ENCODE measurements around the gene CDADC1. TPM values are rescaled to one million over a fixed set of nuclear protein-coding genes. Genes with fewer than 3 reads are reported as not detected.

CDADC1 gene
- total RNA-seq, 1 experiment from 2014 or later: 7.6 TPM

DNA sequence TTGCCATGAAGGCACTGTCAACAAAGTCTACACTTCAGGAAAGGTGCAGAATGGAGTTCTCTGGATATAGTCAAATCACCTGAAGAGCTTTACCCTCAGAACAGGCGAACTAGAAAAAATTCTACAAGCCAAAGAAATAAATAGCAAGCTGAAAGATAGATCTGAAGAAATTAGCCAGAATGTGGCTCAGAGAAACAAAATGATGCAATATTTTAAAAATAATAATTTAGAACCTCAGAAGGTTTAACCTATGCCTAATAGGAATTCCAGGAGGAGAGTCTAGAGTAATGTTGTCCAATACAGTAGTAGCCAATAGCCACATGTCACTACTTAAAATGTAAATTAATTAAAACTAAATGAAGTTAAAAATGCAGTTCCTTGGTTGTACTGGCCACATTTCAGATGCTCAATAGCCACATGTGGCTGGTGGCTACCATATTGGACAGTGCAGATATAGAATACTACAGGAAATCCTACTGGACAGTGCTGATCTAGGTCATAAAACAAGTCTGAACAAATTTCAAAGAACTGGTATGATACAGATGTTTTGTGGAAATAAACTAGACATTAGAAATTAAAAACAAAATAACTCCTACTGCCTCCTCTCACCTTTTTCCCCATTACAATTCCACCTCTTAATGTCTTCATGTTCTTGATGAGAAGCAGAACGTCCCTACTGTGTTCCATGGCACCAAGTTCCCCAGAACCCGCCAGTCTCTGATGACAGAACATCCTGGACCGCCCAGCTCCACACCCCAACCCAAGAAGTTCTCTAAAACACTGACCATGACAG lies 679 bp upstream of the CDADC1 start:
- intact Hi-C loops (cut with micrococcal nuclease): no loop called here
- H3K4me3 ChIP-seq (replicated peaks in 1 of 2; ENCODE audit: low read depth in 1 of 2, low read length in 2 of 2): peak overlapping the region; percentile 85 to 97
- no peak for DNase-seq (ENCODE audit: low read depth, low spot score)
- H3K27me3 ChIP-seq (ENCODE audit: insufficient read depth, low read length): peaks cover 9% of the 10 kb centered on the region; the same call in 1 of the 2 replicates
- H3K27ac ChIP-seq (ENCODE audit: low read depth, low read length): peak overlapping the region; percentile 6; the same call in 1 of the 2 replicates
- peaks cover 9% of the 10 kb centered on the region for H3K79me2 ChIP-seq (ENCODE audit: insufficient read depth, low read length)
- H3K4me1 ChIP-seq (ENCODE audit: control insufficient read depth in 1 of 2, insufficient read depth in 2 of 2, low read length in 2 of 2): peaks cover 4 to 15% of the 10 kb centered on the region in 2 experiments; a peak in 3 of 4 replicates
- ATAC-seq: peak; percentile 58
- no peaks in the 10 kb centered on the region for H4K20me1 ChIP-seq (ENCODE audit: insufficient read depth)
- peaks cover 8% of the 10 kb centered on the region; the same call in 1 of the 2 replicates for H3K9me2 ChIP-seq (ENCODE audit: insufficient read depth)
- TSS peak; percentile 86 for BruUV-seq (replicated peaks)
- H2AFZ ChIP-seq (ENCODE audit: low read depth, low read length, poor library complexity, severe bottlenecking): peak overlapping the region; percentile 63
- peak overlapping the region; percentile 82 for H3K9ac ChIP-seq (ENCODE audit: low read length)
- no peak for TF ChIP-seq ZFX (IDR thresholded peaks at IDR 0.05)
- TF ChIP-seq, protein P1, sequence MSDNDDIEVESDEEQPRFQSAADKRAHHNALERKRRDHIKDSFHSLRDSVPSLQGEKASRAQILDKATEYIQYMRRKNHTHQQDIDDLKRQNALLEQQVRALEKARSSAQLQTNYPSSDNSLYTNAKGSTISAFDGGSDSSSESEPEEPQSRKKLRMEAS (IDR thresholded peaks at IDR 0.05): peak; percentile 40; the same call in 1 of the 2 replicates
- no peaks in the 10 kb centered on the region for H3K9me3 ChIP-seq (ENCODE audit: control insufficient read depth in 1 of 2, insufficient read depth in 1 of 2, low read depth in 1 of 2, low read length in 2 of 2)
- POLR2A ChIA-PET: interaction anchor here (0.8 to 1.6 kb wide), 3 partner anchors 9 to 361 kb away, joined by 3 to 4 read pairs (median 3); no protein-coding TSS in a partner anchor
- H3K4me2 ChIP-seq (ENCODE audit: low read length): peak overlapping the region; percentile 91
- no peaks in the 10 kb centered on the region for H3K36me3 ChIP-seq (ENCODE audit: control insufficient read depth in 1 of 2, insufficient read depth in 2 of 2, low read length in 2 of 2)
- CTCF ChIA-PET: interaction anchor here (1.5 to 2.6 kb wide), 3 partner anchors 32 to 148 kb away, joined by 3 to 13 read pairs (median 4); no protein-coding TSS in a partner anchor
- RAD21 ChIA-PET (ENCODE audit: low non-redundant PET in 1 of 2, low total read pairs in 2 of 2, uncharacterized antibody in 2 of 2, unreplicated experiment in 2 of 2): no interaction called here

DNA sequence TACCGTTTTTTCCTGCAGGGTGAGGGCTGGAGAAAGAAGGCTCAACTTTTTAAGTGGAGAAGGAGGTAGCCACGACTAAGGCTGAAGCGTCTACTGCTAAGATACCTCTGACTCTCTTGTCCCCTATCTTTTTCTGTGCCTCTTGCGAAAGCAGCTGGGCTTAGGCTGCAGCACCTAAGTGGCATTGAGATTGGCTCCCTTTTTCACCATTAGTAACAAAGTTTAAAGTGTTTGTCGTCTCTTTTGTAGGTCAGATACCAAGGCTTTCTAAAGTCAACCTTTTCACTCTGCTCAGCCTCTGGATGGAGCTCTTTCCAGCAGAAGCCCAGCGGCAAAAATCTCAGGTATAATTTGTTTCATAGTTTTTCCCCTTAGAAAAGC lies 887 bp downstream of the CDADC1 start:
- peak overlapping the region; percentile 85 to 97 for H3K4me3 ChIP-seq (replicated peaks in 1 of 2; ENCODE audit: low read depth in 1 of 2, low read length in 2 of 2)
- ChIA-PET CTCF (interaction anchor here (1.2 to 2.6 kb wide), 4 partner anchors 32 to 358 kb away, joined by 3 to 13 read pairs (median 5); no protein-coding TSS in a partner anchor), RAD21 (ENCODE audit: low non-redundant PET in 1 of 2, low total read pairs in 2 of 2, uncharacterized antibody in 2 of 2, unreplicated experiment in 2 of 2) (no interaction called here), POLR2A (interaction anchor here (1.6 kb wide), 1 partner anchor 10 kb away, joined by 3 read pairs; no protein-coding TSS in a partner anchor)
- no peak for DNase-seq (ENCODE audit: low read depth, low spot score)
- H3K27ac ChIP-seq (ENCODE audit: low read depth, low read length): peak overlapping the region; percentile 57
- intact Hi-C loops (cut with micrococcal nuclease): no loop called here
- H4K20me1 ChIP-seq (ENCODE audit: insufficient read depth): no peaks in the 10 kb centered on the region
- H3K4me2 ChIP-seq (ENCODE audit: low read length): peak overlapping the region; percentile 91
- H3K4me1 ChIP-seq (ENCODE audit: control insufficient read depth in 1 of 2, insufficient read depth in 2 of 2, low read length in 2 of 2): peaks cover 4 to 15% of the 10 kb centered on the region in 2 experiments; a peak in 3 of 4 replicates
- no peaks in the 10 kb centered on the region for H3K9me3 ChIP-seq (ENCODE audit: control insufficient read depth in 1 of 2, insufficient read depth in 1 of 2, low read depth in 1 of 2, low read length in 2 of 2)
- peaks cover 9% of the 10 kb centered on the region; the same call in 1 of the 2 replicates for H3K27me3 ChIP-seq (ENCODE audit: insufficient read depth, low read length)
- H3K9me2 ChIP-seq (ENCODE audit: insufficient read depth): peaks cover 8% of the 10 kb centered on the region; the same call in 1 of the 2 replicates
- TF ChIP-seq, protein P2, sequence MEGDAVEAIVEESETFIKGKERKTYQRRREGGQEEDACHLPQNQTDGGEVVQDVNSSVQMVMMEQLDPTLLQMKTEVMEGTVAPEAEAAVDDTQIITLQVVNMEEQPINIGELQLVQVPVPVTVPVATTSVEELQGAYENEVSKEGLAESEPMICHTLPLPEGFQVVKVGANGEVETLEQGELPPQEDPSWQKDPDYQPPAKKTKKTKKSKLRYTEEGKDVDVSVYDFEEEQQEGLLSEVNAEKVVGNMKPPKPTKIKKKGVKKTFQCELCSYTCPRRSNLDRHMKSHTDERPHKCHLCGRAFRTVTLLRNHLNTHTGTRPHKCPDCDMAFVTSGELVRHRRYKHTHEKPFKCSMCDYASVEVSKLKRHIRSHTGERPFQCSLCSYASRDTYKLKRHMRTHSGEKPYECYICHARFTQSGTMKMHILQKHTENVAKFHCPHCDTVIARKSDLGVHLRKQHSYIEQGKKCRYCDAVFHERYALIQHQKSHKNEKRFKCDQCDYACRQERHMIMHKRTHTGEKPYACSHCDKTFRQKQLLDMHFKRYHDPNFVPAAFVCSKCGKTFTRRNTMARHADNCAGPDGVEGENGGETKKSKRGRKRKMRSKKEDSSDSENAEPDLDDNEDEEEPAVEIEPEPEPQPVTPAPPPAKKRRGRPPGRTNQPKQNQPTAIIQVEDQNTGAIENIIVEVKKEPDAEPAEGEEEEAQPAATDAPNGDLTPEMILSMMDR (IDR thresholded peaks at IDR 0.05 in 2 of 3, conservative IDR thresholded peaks at IDR 0.05 in 1 of 3; ENCODE audit: borderline replicate concordance in 1 of 3, insufficient read depth in 1 of 3, low read depth in 2 of 3, low read length in 2 of 3): peak in 2 of 3 experiments; percentile 7 to 32; a peak in 1 of 6 replicates
- no peak for TF ChIP-seq TCF7L2 (IDR thresholded peaks at IDR 0.05; ENCODE audit: borderline replicate concordance, extremely low read depth, insufficient read depth, insufficient read length)
- TF ChIP-seq, protein P1 (IDR thresholded peaks at IDR 0.05): no peak
- no peak for TF ChIP-seq ELF1 (IDR thresholded peaks at IDR 0.05; ENCODE audit: borderline replicate concordance, low read depth)
- H3K9ac ChIP-seq (ENCODE audit: low read length): peak overlapping the region; percentile 82
- no peaks in the 10 kb centered on the region for H3K36me3 ChIP-seq (ENCODE audit: control insufficient read depth in 1 of 2, insufficient read depth in 2 of 2, low read length in 2 of 2)
- H3K79me2 ChIP-seq (ENCODE audit: insufficient read depth, low read length): peaks cover 16% of the 10 kb centered on the region
- ATAC-seq: peak; percentile 4
- H2AFZ ChIP-seq (ENCODE audit: low read depth, low read length, poor library complexity, severe bottlenecking): peak overlapping the region; percentile 29
- BruUV-seq (replicated peaks): no TSS peak
